Stimulated activated CD8-positive, alpha-beta memory T cell treated with anti-CD3 and anti-CD28 coated beads, Interleukin-7, amount 100 ng/mL, for 24 hours (primary cell): ENCODE measurements around the gene SHB.
"Not testable (repeated sequence)": the region's sequence is repeated elsewhere in the genome, so short reads cannot be mapped to it uniquely, and the experiment has no call there.

Source experiments
- DNase-seq: peaks from one replicate; pipeline ENCODE4 v3.0.0-alpha.2; 2020; ENCODE audit warnings: low read depth

SHB gene

DNA sequence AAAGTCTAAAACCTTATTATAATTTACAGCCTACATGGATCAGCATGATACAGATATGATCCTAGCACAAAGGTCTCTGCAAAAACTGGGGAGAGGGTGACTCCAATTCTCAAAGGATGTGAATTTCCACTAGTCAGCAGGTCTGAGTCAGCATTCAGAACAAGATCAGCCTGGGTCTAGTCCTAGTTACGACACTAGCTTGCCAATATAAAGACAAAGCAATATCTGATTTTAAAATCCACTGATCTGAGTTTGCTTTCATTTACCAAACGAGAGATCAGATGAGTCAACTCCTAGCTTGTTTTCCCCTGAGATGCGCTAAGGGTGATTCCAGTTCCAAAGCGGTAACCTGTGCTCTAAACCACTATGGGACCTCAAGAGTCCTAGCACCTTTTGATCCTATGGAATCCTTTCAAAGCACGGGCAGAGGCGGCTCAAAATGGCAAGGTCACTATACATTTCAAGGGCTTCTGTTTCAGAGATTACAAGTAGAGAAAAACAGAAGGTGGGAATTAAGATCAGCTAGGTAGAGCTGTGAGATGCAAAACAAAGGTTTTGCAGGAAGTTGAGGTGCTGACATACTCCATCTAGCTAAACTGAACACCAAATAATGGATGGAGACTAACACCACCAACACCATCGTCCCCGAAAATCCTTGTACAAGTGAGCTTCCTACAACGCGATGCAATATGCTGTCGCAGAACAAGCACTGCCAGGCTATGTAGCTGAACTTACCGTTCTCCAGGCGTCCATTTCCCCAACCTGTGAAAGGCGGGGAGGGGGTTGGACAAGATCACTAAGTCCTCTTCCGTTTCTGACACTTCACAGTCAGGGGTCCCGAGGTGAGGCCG is 166.0 kb downstream of the SHB start:
- no peak for DNase-seq

DNA sequence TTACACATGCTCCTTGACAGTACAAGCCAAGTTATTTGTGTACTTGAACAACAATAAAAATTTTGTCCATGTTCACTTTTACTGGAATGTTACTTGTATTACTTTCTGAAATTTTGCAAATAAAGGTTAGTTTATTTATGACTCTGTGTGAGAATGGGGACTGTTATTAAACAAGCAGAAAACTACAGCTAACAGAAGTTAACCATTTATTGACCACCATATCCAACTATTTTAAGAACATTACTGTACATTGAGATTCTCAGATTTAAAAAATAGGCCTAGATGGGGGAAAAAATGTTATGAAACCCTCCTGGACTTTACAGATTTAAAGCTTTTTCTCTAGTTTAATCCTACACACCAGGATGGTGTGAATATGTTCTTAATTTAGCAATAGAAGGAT is 166.9 kb downstream of the SHB start:
- DNase-seq: no peak

GRCh38 chr9:37899041-37899440 is 170.0 kb downstream of the SHB start:
- DNase-seq: no peak

DNA sequence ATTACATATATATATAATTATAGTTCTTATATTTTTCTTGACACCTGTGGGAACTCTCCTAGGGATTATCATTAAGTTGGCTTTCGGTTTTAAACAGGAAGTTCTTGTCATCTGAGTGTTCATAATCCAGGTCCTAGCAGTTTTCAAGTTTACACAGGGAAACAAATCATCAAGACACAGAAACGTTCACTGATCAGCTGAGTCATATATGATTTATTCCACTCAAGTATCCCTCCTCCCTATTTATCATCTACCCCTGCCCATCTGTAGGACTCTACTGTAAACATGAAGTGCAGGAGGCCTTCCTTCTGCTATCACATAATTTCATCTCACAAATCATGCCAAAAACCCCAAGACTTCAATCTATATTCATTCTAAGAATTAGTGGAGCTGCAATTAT is 171.4 kb downstream of the SHB start:
- no peak for DNase-seq

DNA sequence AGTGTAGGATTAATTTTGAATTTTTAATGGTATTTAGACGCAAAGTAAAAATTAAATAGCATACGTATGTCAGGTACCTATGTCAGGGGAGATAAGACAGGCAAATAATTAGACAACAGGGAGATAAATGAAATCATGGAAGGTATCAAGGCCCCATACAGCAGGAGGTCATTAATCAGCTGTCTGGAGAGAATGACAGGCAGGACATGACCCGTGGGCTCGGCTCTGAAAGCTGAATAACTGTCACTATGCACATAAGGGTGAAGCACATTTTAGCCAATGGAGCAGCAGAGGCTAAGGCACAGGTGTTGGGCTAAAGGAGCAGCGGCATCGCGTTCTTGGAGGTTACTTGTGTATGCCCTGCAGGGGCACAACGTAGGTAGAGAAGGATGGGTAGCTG is 177.0 kb downstream of the SHB start:
- no peak for DNase-seq

GRCh38 chr9:37891042-37891441 is 178.0 kb downstream of the SHB start:
- DNase-seq: not testable (repeated sequence)

- no peak for DNase-seq
These were observed 179.5 kb downstream of the SHB start for GRCh38 chr9:37889536-37889935.

DNA sequence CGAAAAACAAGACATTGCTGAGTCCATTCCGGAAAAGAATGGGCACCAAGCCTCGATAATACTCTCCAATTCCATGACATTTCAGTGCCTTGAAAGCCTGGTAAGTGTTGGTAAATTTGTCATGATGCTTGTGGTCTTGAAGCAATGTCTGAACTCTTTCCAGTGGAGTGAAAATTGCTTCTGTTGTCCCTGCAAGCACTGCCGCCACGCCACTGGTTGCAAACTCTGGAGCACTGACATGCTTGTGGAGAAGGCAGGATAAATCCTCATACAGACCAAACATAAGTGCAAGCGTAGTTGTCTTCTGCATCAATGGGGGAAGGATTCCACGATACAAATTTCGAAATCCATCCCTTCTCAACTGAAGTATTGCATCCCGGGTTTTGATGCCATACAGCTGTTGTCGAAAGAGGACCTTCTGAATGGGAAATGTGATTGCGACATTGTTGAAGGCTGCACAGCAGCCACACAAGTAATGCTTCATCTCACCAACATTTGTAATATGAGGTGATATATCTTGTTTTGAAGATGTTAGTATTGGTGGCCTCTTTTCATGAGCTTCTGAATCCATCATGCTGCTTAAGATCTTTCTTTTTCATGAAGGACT is 180.9 kb downstream of the SHB start:
- not testable (repeated sequence) for DNase-seq

DNA sequence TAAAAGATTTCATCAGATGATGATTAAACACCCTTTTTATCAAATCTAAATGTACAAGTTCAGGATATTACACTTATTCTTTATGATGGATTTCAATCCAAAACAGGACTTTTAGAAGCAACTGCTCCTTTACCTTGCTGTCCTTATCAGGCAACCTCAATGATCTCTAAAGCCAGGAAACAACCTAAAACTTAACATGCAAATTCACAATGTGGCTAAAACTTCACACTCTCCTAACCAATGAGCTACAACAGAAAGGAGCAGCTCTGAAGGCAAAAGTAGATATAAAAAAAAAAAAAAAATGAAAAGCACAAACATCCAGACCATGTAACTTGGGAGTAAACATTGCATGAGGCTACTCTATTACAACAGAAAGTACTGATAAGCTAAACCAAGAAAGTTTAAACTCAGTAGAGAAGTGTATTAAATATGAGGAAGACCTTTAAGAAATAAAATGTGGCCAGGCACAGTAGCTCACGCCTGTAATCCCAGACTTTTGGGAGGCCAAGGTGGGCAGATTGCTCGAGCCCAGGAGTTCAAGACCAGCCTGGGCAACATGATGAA is 188.0 kb downstream of the SHB start:
- DNase-seq: no peak

DNA sequence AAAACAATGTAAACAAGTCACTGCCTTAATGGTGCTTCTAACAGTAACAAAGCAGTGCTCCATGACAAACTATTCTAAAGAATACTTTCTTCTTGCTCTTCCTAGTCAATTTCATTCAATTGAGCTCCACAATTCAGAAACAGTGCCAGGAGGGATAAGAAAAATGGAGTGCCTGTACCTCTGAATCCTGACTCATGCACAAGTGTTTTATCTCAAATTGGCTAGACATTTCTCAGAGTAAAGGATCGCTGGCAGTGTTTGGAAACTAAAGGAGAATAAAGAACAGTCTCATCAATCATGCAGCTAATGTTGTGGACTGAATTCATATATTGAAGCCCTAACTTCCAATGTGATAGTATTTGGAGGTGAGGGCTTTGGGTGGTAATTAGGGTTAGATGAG is 192.7 kb downstream of the SHB start:
- no peak for DNase-seq

GRCh38 chr9:37873955-37874354 is 195.1 kb downstream of the SHB start:
- DNase-seq: no peak

DNA sequence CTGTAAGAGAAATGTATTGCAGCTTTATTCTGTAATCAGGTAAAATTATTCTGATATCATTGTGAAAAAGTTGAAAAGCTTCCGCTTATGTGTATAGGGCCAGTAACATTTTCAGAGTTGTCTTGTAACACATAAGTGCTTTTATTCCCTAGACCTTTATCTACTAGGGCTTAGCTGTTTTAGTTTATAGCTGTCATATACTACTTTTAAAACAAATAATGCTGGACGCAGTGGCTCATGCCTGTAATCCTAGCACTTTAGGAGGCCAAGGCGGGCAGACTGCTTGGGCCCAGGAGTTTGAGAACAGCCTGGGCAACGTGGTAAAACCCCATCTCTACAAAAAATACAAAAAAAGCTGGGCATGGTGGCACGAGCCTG is 198.2 kb downstream of the SHB start:
- DNase-seq: no peak

DNA sequence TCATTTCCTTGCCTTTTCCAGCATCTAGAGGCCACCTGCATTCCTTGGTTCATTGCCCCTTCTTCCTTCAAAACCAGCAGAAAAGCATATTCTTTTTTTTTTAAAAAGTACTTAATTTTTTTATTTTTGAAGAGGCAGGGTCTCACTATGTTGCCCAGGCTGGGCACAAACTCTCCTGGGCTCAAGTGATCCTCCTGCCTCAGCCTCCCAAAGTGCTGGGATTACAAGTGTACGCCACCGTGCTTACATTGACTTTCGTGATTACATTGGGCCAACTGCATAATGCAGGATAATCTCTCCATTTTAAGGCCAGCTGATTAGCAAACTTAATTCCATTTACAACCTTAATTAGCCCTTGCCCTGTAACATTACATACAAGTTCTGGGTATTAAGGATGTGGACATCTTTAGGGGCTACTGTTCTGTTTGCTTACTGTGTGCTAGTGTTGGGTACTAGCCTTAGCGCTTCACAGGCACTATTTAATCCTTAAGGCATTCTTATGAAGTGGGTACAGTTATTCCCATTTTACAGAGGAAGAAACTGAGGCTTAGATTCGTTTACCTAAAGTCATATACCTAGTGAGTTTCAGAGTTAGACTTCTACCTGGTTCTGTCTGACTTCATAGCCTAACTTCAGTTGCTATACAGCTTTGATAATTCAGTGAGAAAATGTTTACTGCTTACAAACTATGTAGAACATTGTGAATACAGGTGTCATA is 198.8 kb downstream of the SHB start:
- DNase-seq: no peak
